GM18951 (cell line): ENCODE data around the gene TMEM178B.
"Not testable (repeated sequence)": the region's sequence is repeated elsewhere in the genome, so short reads cannot be mapped to it uniquely, and the experiment has no call there.

Source experiments
- POLR2A ChIP-seq: IDR thresholded peaks from 4 replicates; pipeline ENCODE4 v1.6.1; 2011; ENCODE audit warnings: mild to moderate bottlenecking; ENCODE audit not compliant: insufficient read length, insufficient read depth; ENCODE audit errors: extremely low read depth
- in situ Hi-C: fragments of 300-500 bp; cut with MboI; formaldehyde crosslinking; loops from one replicate; pipeline ENCODE4 v1.12.0; 2022; ENCODE audit warnings: low sequenced_read_pairs, mixed read lengths, inconsistent platforms; ENCODE audit not compliant: unreplicated experiment

The TMEM178B gene

DNA sequence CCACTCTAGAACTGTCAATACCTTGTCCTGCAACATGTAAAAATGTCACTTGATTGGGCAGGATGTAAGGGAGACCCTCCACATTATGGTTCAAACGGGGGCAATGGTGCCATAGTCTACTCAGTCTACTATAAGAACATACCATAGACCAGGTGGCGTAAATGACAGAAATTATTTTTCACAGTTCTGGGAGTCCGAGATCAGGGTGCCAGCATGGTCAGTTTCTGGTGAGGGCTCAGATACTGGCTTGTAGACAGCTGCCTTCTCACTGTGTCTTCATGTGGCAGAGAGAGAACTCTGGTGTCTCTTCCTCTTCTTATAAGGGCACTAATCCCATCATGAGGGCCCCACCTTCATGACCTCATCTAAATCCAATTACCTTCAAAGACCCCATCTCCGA is 18.7 kb upstream of the TMEM178B start:
- in situ Hi-C loops, result no loop called here
- TF ChIP-seq POLR2A, result no peak

DNA sequence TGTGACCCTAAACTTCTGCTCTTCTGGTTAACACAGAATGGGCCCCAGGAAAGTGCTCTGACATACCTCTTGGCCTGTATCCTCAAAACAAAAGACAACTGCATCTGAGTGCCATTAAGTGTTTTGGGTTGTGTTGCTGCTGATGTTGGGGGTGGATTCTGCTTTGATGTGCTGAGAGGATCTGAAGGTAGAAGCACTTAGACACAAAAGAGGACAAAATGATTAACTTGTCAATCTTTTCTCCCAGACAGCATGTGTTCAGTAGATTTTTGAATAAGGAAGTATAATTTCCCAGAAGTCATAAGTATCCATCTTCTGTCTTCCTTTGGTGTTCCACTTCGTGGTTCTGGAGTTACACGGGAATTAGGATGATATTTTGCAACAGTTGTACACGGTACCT is 16.1 kb upstream of the TMEM178B start:
- in situ Hi-C loops, result no loop called here
- TF ChIP-seq POLR2A, result no peak

DNA sequence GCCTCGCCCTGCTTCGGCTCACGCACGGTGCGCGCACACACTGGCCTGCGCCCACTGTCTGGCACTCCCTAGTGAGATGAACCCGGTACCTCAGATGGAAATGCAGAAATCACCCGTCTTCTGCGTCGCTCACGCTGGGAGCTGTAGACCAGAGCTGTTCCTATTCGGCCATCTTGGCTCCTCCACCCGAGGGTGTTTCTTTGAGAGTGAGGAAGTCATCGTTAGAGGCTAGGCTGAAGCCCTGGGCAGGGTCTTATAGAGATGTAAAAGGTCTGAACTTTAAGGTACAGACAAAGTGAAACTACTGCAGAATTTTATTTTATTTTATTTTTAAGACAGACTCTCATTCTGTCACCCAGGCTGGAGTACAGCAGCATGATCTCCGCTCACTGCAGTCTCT is 6.0 kb upstream of the TMEM178B start:
- in situ Hi-C loops, result not testable (repeated sequence)

DNA sequence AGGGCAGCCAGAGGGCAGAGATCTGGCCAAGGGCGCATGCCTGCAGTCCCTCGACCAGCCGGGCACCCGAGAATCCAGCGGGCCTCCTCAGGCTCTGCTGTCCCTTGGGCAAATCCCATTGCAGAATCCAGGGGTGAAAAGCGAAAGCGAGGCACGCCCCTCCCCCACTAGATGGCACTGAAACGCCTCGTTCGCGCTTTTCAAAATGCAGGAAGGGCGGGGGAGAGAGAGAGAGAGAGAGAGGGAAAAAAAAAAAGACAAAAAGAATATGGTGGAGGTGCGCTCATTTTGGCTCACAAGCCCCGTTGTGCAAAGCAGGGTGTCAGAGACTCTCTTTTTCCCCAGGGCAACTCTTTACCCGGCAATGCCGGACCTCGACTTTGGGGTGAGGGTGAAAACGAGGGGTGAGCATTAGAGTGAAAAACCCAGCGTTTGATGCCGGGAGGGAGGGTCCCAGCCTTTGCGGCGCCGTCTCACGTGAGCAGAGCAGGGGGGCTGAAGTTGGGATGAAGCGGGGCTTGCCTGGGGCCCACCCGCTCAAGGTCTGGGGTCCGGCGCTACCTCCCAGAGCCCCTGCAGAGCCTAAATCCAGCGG is 2.5 kb upstream of the TMEM178B start:
- TF ChIP-seq POLR2A, result no peak

GRCh38 chr7:141071855-141072547 is 1.9 kb upstream of the TMEM178B start:
- no peak for TF ChIP-seq POLR2A
- in situ Hi-C loops, result no loop called here

More for the DNA sequence above, 2.5 kb upstream of the TMEM178B start:
- in situ Hi-C loops, result no loop called here

GRCh38 chr7:141072548-141073172 is 1.2 kb upstream of the TMEM178B start:
- TF ChIP-seq POLR2A, result no peak
- in situ Hi-C loops, result no loop called here

DNA sequence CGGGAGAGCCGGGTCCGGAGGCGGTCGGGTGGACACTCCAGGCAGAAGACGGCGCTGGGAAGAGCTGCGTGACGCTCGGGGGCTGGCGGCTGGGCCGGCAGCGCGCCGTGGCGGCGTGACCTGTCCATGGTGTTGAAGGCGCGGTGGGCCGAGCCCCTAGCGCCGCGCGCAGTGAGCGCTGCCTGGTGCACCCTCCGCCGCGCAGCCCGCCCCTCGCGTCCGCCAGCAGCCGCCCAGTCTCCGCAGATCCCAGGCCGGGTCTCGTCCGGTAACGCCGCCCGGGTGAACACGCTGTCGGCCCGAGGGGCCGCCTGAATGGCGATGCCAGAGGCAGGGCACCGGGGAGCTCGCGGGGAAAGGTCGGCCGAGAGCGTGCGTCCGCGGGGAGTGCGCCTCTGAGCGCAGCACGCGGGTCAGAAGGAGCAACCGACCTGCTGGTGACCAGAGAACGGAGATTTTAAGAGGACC is 657 bp upstream of the TMEM178B start:
- no peak for TF ChIP-seq POLR2A
- in situ Hi-C loops, result no loop called here

- in situ Hi-C loops, result no loop called here
- no peak for TF ChIP-seq POLR2A
Measured at GRCh38 chr7:141074162-141074991, 513 bp downstream of the TMEM178B start.

DNA sequence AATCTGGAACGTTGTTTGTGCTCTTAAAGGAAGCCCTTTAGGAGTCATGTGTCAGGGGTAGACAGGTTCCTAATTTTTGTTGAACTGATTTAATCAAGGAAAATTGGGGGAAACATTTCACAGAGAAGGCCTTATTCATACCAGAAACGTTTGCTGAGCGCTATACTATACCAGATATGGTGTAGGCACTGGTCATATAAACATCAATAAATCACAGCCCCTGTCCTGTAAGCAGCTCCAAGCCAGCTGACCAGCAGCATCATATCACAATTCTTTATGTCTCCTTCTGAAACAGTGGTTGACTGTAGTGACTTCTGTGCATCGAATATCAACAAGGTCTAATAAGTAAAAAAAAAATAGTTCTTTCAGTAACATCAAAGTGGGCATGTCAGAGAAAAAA is 1.1 kb downstream of the TMEM178B start:
- in situ Hi-C loops, result no loop called here

DNA sequence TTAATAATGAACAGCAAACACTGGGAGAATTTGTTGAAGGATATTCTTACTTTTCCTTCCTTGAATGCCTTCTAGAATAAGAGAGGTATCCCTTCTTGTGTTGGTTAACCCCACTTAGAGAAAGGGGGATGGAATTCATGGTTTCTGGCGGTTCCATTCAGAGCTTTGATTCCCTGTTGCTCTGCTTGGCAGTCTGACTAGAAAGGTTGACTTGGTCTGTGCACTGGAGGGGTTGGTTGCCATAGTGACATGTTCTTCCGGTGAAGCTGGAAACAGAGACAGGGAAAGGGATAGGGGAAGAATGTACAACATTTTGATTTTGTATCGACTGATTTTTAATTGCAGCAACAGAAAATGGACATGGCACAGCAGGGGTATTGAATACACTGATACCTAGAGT is 2.5 kb downstream of the TMEM178B start:
- in situ Hi-C loops, result no loop called here
- TF ChIP-seq POLR2A, result no peak

More for the DNA sequence above, 1.1 kb downstream of the TMEM178B start:
- TF ChIP-seq POLR2A, result no peak

DNA sequence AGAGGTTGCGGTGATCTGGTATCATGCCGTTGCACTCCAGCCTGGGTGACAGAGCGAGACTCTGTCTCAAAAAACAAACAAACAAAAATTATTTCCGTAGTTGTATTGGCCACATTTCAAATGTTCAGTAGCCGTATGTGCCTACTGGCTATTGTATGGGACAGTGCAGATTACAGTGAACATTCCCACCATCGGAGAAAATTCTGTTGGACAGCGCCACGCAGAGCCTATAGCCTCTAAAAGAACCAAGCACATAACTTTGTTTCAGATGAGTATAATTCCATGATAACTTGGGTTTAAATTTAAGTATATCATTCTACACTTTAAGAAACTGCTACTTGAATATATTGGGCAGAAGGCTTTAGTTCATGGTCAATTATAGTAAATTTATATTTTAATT is 5.4 kb downstream of the TMEM178B start:
- no peak for TF ChIP-seq POLR2A
- in situ Hi-C loops, result no loop called here

DNA sequence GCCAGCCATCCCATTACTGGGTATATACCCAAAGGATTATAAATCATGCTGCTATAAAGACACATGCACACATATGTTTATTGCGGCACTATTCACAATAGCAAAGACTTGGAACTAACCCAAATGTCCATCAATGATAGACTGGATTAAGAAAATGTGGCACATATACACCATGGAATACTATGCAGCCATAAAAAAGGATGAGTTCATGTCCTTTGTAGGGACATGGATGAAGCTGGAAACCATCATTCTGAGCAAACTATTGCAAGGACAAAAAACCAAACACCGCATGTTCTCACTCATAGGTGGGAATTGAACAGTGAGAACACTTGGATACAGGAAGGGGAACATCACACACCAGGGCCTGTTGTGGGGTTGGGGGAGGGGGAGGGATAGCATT is 15.6 kb downstream of the TMEM178B start:
- in situ Hi-C loops, result not testable (repeated sequence)

DNA sequence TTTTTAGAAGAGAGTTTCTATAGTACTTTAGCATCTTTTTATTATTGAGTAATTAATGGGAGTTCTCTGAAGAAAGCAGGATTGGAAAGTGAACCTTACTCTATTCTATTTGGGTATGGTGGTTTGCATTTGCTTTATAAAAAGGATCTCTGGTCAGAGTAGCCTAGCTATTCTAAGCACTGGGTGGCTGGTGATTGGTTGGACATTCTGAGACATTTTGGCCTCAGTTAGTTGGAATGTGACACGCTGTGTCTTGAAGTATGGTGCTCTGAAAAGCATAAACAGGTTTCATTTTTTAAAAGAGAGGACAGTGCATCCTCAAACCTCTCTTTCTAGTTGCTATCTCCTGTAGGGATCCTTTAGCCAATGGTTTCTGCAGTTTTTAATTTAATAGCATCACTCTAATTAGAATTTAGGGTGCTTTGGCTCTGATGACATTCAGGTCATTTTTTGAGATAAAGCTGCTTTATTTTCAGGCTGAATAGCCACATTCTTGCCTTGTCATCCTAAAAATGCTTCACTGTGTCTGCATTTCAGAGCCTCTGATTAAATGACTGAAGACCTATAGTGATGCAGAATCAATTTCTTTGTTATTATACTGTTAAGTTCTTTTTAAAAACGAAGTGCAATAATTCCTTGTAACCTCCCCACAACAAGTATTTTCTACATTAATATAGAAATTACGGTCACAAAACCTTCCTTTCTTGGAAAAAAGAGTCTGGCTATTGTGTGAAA is 20.6 kb downstream of the TMEM178B start:
- in situ Hi-C loops, result no loop called here
- no peak for TF ChIP-seq POLR2A
